Thoracic aorta (tissue), 2 donors: ENCODE measurements around the gene C11orf21. TPM values are rescaled to one million over a fixed set of nuclear protein-coding genes. Genes with fewer than 3 reads are reported as not detected.

Source experiments
- ATAC-seq: fragments of 150-250 bp; one replicate; pipeline ENCODE4 v1.8.0; 2017; ENCODE audit warnings: low read depth; ENCODE audit not compliant: insufficient number of reproducible peaks, low FRiP score
- DNase-seq: peaks from one replicate; pipeline ENCODE4 v3.0.0-alpha.2; 2020; ENCODE audit warnings: low spot score
- H3K27ac ChIP-seq, 2 donors: fragments of 200-600 bp; sonication (generic); 1 replicate in 1 of 2; 2 replicates in 1 of 2; pipeline ENCODE4 v1.5.1; 2016; ENCODE audit warnings: mild to moderate bottlenecking in 2 of 2, moderate library complexity in 2 of 2
- H3K27me3 ChIP-seq: fragments of 200-600 bp; sonication (generic); replicated peaks from 2 replicates; pipeline ENCODE4 v1.6.0; 2016; ENCODE audit warnings: mild to moderate bottlenecking; ENCODE audit not compliant: insufficient read depth
- H3K36me3 ChIP-seq: fragments of 200-600 bp; sonication (generic); one replicate; pipeline ENCODE4 v1.5.1; 2016
- H3K4me1 ChIP-seq, 2 donors: fragments of 200-600 bp; sonication (generic); 1 replicate in 1 of 2; 2 replicates in 1 of 2; pipeline versions ENCODE4 v1.5.1 to v1.6.0; 2016; ENCODE audit warnings: low read depth in 2 of 2, mild to moderate bottlenecking in 1 of 2; ENCODE audit not compliant: control insufficient read depth in 1 of 2
- H3K4me3 ChIP-seq: fragments of 200-600 bp; sonication (generic); 2 replicates; pipeline ENCODE4 v1.5.1; 2016; ENCODE audit warnings: mild to moderate bottlenecking
- H3K9me3 ChIP-seq: fragments of 200-600 bp; sonication (generic); 2 replicates; pipeline ENCODE4 v1.5.1; 2016
- CTCF ChIP-seq: fragments of 200-600 bp; sonication (generic); IDR thresholded peaks from one replicate; pipeline ENCODE4 v1.5.1; 2019; ENCODE audit warnings: antibody characterized with exemption
- total RNA-seq, 2 donors: library from RNA; depleted of rRNA; stranded (reverse); fragments of >200 nt; gene quantifications; one replicate each; pipeline versions ENCODE4 v1.1.0 to v1.2.3, GENCODE V29; 2016

The C11orf21 gene
- total RNA-seq, 2 donors from 2014 or later: 1.1 to 4.3 TPM

- Histone ChIP-seq H3K27me3 (no peaks in the 10 kb centered on the region), H3K4me1 (peaks cover 34 to 58% of the 10 kb centered on the region in 2 donors), H3K27ac (peak overlapping the region in 1 of 2 donors; percentile 14), H3K4me3 (no peak overlapping the region), H3K9me3 (no peaks in the 10 kb centered on the region), H3K36me3 (no peaks in the 10 kb centered on the region)
- no peak for DNase-seq
- TF ChIP-seq CTCF: no peak
- ATAC-seq: no peak
These were observed 5.3 kb upstream of the C11orf21 start for GRCh38 chr11:2306877-2307500.

DNA sequence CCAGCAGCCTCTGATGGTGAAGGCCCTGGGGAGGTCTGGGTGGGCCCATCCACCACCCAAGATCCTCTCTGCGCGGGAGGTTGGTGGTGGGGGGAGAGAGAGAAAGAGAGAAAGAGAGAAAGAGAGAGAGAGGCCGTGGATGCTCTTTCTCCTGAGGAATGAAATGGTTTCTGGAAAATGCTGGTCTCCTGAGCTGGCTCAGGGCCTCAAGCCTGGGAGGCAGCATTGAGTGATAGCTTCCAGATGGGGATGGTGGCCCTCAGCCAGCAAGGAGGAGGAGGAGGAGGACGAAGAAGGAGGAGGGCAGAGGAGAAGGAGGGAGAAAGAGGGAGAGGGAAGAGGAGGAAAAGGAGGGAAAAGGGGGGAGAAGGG lies 4.7 kb upstream of the C11orf21 start:
- Histone ChIP-seq H3K9me3 (no peaks in the 10 kb centered on the region), H3K27ac (peak overlapping the region; percentile 83 to 89), H3K4me1 (peaks cover 34 to 55% of the 10 kb centered on the region in 2 donors), H3K36me3 (no peaks in the 10 kb centered on the region), H3K4me3 (peak overlapping the region; percentile 47), H3K27me3 (no peaks in the 10 kb centered on the region)
- ATAC-seq: no peak
- no peak for DNase-seq
- no peak for TF ChIP-seq CTCF

DNA sequence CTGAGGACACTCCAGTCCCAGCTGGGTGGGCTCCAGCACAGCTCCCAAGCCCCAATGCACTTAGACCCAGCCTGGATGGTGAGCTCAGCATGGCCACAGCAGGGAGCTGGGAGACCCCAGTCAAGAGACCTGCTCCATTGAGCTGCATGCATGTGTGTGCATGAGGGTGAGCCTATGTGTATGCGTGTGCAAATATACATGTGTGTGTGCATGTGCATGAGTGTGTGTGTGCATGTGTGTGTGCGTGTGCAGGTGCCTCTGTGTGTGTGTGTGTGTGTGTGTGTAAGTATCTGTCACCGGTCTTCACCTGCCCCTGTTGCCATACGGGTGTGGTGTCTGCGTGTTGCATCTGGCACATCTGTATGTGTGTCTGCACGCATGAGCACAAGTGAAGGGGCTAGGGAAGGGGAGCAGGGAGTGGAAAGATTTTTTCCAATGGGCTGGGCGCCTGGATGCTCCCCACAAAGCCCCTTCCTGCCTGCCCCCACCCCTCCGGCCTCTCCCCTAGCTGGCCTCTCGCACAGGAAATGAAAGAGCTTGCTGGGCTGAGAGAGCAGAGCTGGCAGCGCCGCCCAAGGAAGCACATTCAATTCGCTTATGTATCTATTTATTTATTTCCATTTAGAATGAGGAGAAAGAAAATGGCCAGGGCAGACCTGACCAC lies 4.2 kb upstream of the C11orf21 start:
- DNase-seq: no peak

GRCh38 chr11:2305140-2305778 lies 3.5 kb upstream of the C11orf21 start:
- no peaks in the 10 kb centered on the region for H3K9me3 ChIP-seq
- peak; percentile 46 for DNase-seq
- TF ChIP-seq CTCF: peak; percentile 92
- no peak overlapping the region for H3K4me3 ChIP-seq
- peak overlapping the region; percentile 83 to 89 for H3K27ac ChIP-seq
- H3K27me3 ChIP-seq: no peaks in the 10 kb centered on the region
- no peak for ATAC-seq
- H3K36me3 ChIP-seq: no peaks in the 10 kb centered on the region
- peaks cover 34 to 55% of the 10 kb centered on the region in 2 donors for H3K4me1 ChIP-seq

More for the DNA sequence above, 4.2 kb upstream of the C11orf21 start:
- H3K9me3 ChIP-seq: no peaks in the 10 kb centered on the region
- TF ChIP-seq CTCF: no peak
- no peaks in the 10 kb centered on the region for H3K27me3 ChIP-seq
- no peak for ATAC-seq
- H3K4me3 ChIP-seq: peak overlapping the region; percentile 47
- no peaks in the 10 kb centered on the region for H3K36me3 ChIP-seq
- H3K27ac ChIP-seq: peak overlapping the region; percentile 83 to 89
- H3K4me1 ChIP-seq: peaks cover 34 to 55% of the 10 kb centered on the region in 2 donors

DNA sequence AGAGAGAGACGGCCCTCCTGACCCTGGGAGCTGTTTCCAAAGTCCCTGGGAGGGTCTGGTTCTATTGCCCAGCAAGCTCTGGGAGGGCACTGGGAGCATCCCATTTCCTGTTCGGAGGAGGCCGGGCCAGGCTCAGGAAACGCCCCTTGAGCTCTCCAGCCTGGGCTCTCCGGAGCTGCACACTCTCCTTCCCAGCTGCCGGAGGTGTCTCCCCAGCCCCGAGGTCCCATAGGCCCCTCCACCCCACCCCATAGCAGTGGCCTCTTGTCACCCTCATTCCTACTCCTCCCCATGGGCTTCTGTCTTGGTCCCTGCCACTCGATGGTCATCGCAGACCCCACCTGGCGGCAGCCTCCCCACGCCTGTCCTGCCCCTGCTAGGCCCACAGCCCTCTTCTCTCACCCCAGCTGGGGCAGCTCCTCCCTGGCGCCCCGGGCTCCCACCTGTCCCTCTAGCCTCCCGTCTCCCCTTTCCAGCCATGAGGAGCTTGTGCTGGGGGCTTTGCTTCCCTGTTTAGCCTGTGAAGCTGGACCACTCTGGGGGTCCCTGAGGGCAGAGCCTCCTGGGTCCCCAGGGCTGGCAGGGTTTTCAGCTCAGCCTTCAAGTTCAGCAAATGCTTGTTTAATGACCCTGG lies 2.9 kb upstream of the C11orf21 start:
- no peak for TF ChIP-seq CTCF
- H3K4me1 ChIP-seq: peaks cover 34 to 55% of the 10 kb centered on the region in 2 donors
- H3K27ac ChIP-seq: peak overlapping the region; percentile 15 to 76
- no peaks in the 10 kb centered on the region for H3K36me3 ChIP-seq
- no peaks in the 10 kb centered on the region for H3K9me3 ChIP-seq
- H3K27me3 ChIP-seq: no peaks in the 10 kb centered on the region
- ATAC-seq (no peak), DNase-seq (no peak)
- H3K4me3 ChIP-seq: no peak overlapping the region
